Sigmoid colon (tissue), 4 donors: Measurements from ENCODE around the gene CD300H.

Source experiments
- EP300 ChIP-seq, 4 donors: sonication (generic); formaldehyde crosslinking; IDR thresholded peaks; one replicate each; pipeline ENCODE4 v1.6.1; 2017; ENCODE audit warnings: antibody characterized with exemption in 4 of 4
- POLR2A ChIP-seq, 2 donors: fragments of 450-650 bp; IDR thresholded peaks; one replicate each; pipeline ENCODE4 v1.6.1; 2016; ENCODE audit warnings: antibody characterized with exemption in 2 of 2, mild to moderate bottlenecking in 2 of 2, moderate library complexity in 2 of 2
- POLR2AphosphoS5 ChIP-seq, 4 donors: sonication (generic); formaldehyde crosslinking; IDR thresholded peaks; one replicate each; pipeline ENCODE4 v1.6.1; 2017; ENCODE audit warnings: antibody characterized with exemption in 4 of 4
- TF ChIP-seq, protein P1 (sequence below), 4 experiments: fragments of 450-650 bp in 3 of 4; fragments of 200-600 bp in 1 of 4; IDR thresholded peaks; one replicate each; pipeline ENCODE4 v1.5.1; 2016 to 2019; ENCODE audit warnings: antibody characterized with exemption in 4 of 4, mild to moderate bottlenecking in 3 of 4, moderate library complexity in 2 of 4

DNA sequence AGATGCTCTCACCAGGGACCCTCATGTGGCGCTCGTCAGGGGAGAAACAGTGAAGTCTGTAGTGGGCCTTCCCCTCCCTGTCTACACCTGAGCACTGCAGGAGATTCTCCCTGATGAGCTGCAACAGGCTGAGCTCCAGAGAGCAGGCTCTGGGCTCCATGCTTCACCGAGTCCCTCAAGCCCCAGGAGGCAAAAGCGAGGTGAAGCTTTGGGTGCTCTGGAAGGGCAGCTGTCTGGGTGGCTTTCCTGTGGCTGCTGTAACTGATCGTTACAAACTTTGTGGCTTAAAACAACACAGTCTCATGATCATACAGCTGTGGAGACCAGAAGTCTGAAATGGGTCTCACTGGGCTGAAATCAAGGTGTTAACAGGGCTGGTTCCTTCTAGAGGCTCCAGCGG is 36.9 kb upstream of the CD300H start:
- TF ChIP-seq EP300 (IDR thresholded peaks at IDR 0.05) (no peak), POLR2AphosphoS5 (IDR thresholded peaks at IDR 0.05) (no peak), POLR2A (IDR thresholded peaks at IDR 0.05) (no peak)
- TF ChIP-seq, protein P1, sequence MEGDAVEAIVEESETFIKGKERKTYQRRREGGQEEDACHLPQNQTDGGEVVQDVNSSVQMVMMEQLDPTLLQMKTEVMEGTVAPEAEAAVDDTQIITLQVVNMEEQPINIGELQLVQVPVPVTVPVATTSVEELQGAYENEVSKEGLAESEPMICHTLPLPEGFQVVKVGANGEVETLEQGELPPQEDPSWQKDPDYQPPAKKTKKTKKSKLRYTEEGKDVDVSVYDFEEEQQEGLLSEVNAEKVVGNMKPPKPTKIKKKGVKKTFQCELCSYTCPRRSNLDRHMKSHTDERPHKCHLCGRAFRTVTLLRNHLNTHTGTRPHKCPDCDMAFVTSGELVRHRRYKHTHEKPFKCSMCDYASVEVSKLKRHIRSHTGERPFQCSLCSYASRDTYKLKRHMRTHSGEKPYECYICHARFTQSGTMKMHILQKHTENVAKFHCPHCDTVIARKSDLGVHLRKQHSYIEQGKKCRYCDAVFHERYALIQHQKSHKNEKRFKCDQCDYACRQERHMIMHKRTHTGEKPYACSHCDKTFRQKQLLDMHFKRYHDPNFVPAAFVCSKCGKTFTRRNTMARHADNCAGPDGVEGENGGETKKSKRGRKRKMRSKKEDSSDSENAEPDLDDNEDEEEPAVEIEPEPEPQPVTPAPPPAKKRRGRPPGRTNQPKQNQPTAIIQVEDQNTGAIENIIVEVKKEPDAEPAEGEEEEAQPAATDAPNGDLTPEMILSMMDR (IDR thresholded peaks at IDR 0.05) = no peak
